SK-N-SH (cell line): ENCODE data around the gene RSPH4A.

ENCODE experiments used
- CTCF ChIP-seq: fragments of 200-600 bp; sonication (generic); IDR thresholded peaks from 2 replicates; pipeline ENCODE4 v1.6.1; 2017; ENCODE audit warnings: antibody characterized with exemption, mild to moderate bottlenecking, moderate library complexity
- GABPA ChIP-seq: IDR thresholded peaks from 2 replicates; pipeline ENCODE4 v1.4.0; 2012; ENCODE audit warnings: low read depth, mild to moderate bottlenecking
- IRF3 ChIP-seq: fragments of 150-350 bp; IDR thresholded peaks from 2 replicates; pipeline ENCODE4 v1.6.1; 2016; ENCODE audit warnings: mild to moderate bottlenecking, low read depth, low read length
- POLR2AphosphoS5 ChIP-seq: IDR thresholded peaks from 2 replicates; pipeline ENCODE4 v1.6.1; 2012; ENCODE audit warnings: low read depth, low read length
- TAF1 ChIP-seq: IDR thresholded peaks from 2 replicates; pipeline ENCODE4 v1.6.1; 2012; ENCODE audit warnings: low read depth, mild to moderate bottlenecking, low read length, moderate library complexity, borderline replicate concordance

- TF ChIP-seq GABPA (no peak), TAF1 (no peak), CTCF (no peak), IRF3 (no peak), POLR2AphosphoS5 (no peak)
Measured at GRCh38 chr6:116624036-116624805, 7.9 kb downstream of the RSPH4A start.
